GM19395 (cell line): ENCODE measurements around the gene TMCC3.
A peak's percentile ranks its signal among the peaks of the same experiment; 100 is the strongest.
"Not testable (repeated sequence)": the region's sequence is repeated elsewhere in the genome, so short reads cannot be mapped to it uniquely, and the experiment has no call there.

Experiments
- ATAC-seq: cut with Tn5 transposase; IDR thresholded peaks from one replicate; pipeline ENCODE4 v1.9.1; 2021; ENCODE audit warnings: mild to moderate bottlenecking, moderate library complexity; ENCODE audit not compliant: unreplicated experiment

The TMCC3 gene

DNA sequence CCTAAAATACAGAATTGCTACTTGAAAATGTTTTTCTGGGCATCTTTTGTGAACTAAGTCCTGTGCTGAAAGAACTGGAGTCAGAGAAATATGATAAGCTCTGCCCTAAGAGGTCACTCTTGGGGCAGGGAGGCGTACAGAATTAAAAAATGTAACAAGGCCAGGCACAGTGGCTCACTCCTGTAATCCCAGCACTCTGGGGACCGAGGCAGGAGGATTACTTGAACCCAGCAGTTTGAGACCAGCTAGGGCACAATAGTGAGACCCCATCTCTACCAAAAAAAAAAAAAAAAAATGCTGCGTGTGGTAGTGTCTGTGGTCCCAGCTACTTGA, 46.0 kb downstream of the TMCC3 start:
- ATAC-seq = no peak

DNA sequence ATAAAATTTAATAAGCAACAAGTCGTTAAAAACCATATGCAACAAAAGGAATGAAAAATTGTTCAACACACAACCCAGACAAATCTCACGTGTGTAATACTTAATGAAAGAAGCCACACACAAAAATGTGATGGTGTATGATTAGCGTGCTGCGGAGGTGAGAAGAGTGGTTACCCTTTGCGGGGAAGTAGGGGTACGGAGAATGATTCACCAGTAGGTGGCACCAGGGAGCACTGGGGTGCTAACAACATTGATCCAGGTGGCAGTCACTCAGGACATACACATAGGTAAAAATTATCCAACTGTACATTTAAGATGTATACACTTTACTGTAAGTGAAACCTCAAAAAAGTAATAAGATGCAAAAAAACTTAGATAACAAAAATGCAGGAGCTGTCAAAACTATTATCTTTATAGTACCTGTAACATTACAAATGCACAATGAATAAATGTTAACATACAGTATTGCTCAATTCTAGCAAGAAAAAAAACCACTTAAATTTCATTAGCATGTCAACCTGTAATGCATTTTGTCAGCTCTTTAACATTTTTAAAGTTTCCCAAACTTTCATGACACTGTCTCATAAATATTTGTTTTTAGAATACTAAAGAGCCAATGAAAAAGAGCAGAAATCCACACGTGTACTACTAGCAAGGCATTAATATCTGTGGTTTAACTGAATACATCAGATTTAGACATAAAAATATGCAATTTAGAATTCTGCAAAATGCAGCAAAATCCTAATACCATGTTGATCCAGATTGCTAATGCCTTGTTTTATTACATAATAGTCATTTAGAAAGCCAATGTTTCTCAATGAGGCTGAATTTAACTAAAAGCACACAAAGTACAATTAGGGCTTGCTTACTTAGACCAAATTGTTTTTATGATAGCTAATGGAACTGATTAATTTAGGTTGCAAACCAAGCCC, 46.7 kb downstream of the TMCC3 start:
- no peak for ATAC-seq

DNA sequence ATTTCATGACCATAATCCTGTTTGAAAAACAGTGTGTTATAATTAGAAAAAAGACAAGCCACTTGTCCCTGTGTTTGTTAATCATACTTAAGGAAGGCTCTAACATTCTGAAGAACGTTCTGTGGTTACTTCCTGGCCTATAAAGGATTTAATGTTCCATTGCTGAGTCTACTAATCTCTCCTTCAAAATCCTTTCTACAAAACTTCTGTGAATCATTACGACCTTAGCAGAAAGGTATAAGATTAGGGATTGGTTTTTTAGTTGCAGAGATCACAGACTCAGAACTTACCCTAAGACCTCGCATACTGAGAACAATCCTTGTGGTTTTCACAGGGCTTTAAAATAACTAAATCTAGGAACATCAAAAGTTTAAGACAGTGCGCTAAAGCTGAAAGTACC, 48.3 kb downstream of the TMCC3 start:
- ATAC-seq = no peak

DNA sequence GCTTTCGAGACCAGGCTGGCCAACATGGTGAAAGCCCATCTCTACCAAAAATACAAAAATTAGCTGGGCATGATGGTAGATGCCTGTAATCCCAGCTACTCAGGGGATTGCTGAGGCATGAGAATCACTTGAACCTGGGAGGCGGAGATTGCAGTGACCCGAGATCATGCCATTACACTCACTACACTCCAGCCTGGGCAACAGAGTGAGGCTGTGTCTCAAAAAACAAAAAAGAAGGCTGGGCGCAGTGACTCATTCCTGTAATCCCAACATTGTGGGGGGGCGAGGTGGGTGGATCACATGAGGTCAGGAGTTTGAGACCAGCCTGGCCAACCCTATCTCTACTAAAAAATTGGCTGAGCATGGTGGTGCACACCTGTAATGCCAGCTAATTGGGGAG, 49.0 kb downstream of the TMCC3 start:
- not testable (repeated sequence) for ATAC-seq

DNA sequence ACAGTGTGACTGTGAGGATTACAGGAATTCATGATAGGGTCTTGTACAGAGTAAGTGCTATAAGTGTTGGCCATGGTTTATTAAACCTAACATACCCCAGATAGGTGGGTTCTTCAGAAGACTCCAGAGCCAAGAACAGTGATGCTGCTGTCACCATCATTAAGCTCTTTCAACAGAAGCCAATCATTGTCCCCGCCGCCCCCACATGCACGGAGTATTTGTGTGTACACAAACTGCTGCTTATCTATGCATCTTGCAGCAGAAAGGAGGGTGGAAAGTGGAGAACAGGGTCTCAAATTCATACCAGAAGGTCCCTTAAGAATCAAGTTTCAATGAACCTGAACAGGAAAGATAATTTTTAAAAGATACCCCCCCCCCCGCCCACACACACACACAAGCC, 51.2 kb downstream of the TMCC3 start:
- ATAC-seq = no peak

DNA sequence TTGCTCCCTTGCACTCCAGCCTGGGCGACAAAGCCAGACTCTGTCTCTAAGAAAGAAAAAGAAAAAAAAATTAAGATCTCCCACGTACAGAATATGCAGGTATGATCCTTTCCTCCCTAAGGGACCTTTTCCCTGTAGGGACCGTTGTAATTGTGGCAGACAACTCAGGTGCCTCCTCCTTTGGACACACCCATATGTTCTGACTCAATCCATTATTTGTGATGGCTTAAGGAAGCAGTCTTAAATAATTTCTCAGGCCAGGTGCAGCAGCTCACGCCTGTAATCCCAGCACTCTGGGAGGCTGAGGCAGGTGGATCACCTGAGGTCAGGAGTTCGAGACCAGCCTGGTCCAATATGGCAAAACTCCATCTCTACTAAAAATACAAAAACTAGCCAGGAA, 53.1 kb downstream of the TMCC3 start:
- ATAC-seq = no peak

DNA sequence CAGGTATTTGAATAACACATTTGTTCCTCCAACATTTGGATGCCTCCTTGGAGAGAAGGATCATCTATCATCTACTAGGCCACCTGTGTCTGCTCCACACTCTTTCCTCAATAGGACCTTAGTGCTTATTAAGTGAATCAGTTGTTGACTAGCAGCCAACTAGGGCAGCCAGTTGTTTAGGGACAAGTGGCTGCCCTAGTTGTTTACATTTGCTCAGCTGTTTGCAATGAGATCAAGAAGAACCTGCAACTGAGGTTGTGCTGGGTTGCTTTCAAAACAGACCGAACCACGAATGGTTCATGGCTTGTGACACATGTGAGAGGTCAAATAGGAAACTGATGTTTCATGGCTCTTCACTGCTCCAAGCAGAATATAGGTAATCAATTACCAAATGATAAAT, 53.8 kb downstream of the TMCC3 start:
- no peak for ATAC-seq

DNA sequence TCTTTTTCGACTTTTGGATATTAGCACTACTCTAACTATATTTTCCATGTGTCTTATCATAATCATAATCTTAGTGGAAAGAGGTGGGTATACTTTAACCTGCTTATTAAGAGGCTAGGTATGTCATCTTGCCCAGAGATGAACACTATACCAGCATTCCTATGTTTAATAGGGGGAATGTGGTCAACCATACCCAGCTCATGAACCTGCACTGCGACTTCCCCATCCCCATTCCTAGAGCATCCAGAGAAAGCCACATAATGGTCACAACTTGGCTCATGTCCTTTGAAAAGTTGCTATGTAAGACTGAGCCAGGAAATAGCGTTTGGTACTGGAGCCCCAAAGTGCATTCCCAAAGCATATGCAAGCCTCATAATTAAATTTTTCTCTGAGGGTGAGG, 55.2 kb downstream of the TMCC3 start:
- no peak for ATAC-seq

- no peak for ATAC-seq
Measured at GRCh38 chr12:94594443-94594825, 55.9 kb downstream of the TMCC3 start.

GRCh38 chr12:94593822-94594442, 56.4 kb downstream of the TMCC3 start:
- peak; percentile 60 for ATAC-seq

DNA sequence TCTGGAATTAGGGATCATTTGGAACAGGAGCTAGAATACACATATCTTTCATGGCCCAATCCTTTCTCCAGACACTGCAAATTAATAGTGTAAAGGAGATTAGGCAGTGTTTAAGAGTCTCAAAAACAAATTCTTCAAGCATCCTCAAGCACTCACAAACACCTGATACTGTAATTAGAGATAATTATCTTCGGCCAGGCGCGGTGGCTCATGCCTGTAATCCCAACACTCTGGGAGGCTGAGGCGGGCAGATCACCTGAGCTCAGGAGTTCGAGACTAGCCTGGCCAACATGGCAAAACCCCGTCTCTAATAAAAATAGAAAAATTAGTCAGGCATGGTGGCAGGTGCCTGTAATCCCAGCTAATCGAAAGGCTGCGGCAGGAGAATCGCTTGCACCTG, 57.6 kb downstream of the TMCC3 start:
- ATAC-seq = not testable (repeated sequence)

DNA sequence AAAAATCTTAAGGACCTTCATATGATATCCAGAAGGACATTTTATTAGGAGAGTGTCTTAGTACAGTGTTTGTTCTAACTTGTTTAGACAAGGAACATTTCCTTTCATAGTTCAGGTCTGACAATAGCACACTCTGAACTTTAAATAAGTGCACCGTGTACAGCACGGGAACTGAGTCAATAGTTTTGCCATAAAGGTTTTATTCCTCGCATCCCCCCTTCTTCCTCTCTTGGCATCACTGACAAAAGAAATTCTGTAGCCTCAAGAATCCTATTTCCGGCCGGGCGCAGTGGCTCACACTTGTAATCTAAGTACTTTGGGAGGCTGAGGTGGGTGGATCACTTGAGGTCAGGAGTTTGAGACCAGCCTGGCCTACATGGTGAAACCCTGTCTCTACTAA, 58.3 kb downstream of the TMCC3 start:
- no peak for ATAC-seq

GRCh38 chr12:94590428-94590827, 59.9 kb downstream of the TMCC3 start:
- ATAC-seq = no peak

DNA sequence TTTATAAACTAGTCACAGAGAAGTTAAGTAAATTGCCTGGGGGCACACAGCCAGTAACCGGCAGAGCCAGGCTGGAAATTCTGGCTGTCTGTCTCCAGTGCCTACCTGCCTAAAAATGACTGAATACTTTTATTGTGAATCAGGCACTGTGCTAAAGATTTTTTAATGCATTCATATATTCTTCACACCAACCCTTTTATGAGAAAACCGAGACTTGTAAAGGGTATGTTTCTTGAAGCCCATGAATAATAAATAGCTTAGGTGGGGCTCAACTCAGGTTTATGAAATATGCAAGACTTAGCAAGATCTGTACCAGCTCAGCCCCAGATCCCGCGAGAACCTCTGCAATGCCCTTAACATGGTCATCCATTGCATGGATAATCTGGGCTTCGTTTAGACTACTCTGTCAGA, 60.8 kb downstream of the TMCC3 start:
- ATAC-seq = no peak

- no peak for ATAC-seq
Measured at GRCh38 chr12:94588346-94588745, 62.0 kb downstream of the TMCC3 start.

GRCh38 chr12:94587266-94588241, 62.8 kb downstream of the TMCC3 start:
- ATAC-seq = no peak

GRCh38 chr12:94586589-94587259, 63.6 kb downstream of the TMCC3 start:
- no peak for ATAC-seq

DNA sequence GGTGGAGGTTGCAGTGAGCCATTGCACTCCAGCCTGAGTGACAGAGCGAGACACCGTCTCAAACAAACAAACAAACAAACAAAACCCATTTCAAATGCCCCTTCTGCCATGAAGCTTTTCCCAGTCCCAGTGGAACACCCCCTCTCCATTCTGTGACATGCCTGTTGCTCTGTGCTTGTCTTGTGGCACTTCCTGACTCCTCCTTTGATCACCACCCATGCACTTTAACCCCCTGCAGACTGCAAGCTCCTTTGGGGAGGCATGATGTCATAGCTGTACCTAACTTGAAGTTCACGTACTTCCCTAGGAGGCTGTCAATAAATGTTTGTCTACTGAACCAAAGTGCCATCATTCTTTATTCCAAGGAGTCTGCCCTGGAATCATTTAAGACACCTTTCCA, 64.7 kb downstream of the TMCC3 start:
- no peak for ATAC-seq

- no peak for ATAC-seq
Measured at GRCh38 chr12:94584377-94584776, 66.0 kb downstream of the TMCC3 start.

DNA sequence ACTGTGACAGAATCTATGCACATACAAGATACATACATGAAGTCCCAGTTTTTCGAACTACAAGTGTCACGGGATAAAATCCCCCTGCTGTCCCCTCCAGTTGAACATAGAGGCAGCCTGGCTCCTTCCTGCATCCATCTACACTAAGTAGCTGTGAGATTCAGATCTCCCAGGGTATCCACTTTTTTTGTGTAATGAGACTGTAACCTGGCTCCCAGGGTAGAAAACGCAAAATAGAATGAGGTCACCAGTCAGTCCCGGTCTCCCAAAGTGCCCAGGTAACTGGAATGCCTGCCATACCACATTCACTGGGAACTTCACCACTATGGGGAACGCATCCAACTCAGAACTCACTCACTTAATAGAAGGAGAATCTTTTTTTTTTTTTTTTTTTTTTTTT, 67.8 kb downstream of the TMCC3 start:
- ATAC-seq = no peak
